ENCODE data around the gene DYNLRB1. TPM values are rescaled to one million over a fixed set of nuclear protein-coding genes. Genes with fewer than 3 reads are reported as not detected.

The DYNLRB1 gene
- total and polyA plus RNA-seq, 2 experiments from 2014 or later = 103 to 224 TPM

DNA sequence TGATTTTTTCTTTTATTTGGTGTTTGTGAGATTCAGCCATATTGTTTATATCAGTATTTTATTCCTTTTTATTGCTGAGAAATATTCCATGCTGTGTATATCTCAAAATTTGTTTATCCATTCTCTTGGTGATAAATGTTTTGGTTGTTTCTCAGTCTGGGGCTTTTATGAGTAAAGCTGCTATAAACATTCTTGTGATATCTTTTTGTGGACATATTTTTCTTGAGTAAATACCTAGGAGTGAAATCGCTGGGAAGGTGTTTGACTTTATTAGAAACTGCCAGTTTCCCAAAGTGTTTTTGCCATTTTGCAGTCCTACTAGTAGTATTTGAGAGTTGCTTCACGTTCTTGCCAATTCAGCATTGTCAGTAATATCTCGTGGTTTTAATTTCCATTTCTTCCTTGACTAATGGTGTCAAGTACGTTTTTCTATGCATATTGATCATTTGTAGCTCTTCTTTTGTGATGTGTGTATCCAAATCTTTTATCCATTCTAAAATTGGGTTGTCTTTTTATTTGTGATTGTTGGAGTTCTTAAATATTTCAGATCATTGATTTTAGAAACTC is 31.1 kb upstream of the DYNLRB1 start:
- no peak overlapping the region for H3K4me2 ChIP-seq
- H2AFZ ChIP-seq = no peak overlapping the region
- H3K4me1 ChIP-seq (ENCODE audit: insufficient read depth) = no peaks in the 10 kb centered on the region
- peaks cover 10% of the 10 kb centered on the region for H3K79me2 ChIP-seq
- no peaks in the 10 kb centered on the region for H3K9me2 ChIP-seq (replicated peaks; ENCODE audit: insufficient read depth)
- no peak for DNase-seq (ENCODE audit: low spot score)
- WGBS (ENCODE audit: low lambda C conversion rate, missing lambda C conversion rate) = 85% methylated on average over 4 of the region's 4 CpGs
- H3K36me3 ChIP-seq (replicated peaks; ENCODE audit: insufficient read depth, low read depth) = no peaks in the 10 kb centered on the region
- no peak overlapping the region for H3K27ac ChIP-seq
- no peak overlapping the region for H3K4me3 ChIP-seq
- TF ChIP-seq EZH2phosphoT487 (IDR thresholded peaks at IDR 0.05; ENCODE audit: low read depth, severe bottlenecking, unreplicated experiment) = no peak
- no peak for TF ChIP-seq EZH2 (IDR thresholded peaks at IDR 0.05; ENCODE audit: borderline replicate concordance)
- TF ChIP-seq, protein P1, sequence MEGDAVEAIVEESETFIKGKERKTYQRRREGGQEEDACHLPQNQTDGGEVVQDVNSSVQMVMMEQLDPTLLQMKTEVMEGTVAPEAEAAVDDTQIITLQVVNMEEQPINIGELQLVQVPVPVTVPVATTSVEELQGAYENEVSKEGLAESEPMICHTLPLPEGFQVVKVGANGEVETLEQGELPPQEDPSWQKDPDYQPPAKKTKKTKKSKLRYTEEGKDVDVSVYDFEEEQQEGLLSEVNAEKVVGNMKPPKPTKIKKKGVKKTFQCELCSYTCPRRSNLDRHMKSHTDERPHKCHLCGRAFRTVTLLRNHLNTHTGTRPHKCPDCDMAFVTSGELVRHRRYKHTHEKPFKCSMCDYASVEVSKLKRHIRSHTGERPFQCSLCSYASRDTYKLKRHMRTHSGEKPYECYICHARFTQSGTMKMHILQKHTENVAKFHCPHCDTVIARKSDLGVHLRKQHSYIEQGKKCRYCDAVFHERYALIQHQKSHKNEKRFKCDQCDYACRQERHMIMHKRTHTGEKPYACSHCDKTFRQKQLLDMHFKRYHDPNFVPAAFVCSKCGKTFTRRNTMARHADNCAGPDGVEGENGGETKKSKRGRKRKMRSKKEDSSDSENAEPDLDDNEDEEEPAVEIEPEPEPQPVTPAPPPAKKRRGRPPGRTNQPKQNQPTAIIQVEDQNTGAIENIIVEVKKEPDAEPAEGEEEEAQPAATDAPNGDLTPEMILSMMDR (IDR thresholded peaks at IDR 0.05; ENCODE audit: poor library complexity) = no peak
- H4K20me1 ChIP-seq (ENCODE audit: insufficient read depth, poor library complexity, severe bottlenecking) = peaks cover 5% of the 10 kb centered on the region
- no peaks in the 10 kb centered on the region for H3K9me3 ChIP-seq (ENCODE audit: low read depth)
- H3K27me3 ChIP-seq = no peaks in the 10 kb centered on the region

DNA sequence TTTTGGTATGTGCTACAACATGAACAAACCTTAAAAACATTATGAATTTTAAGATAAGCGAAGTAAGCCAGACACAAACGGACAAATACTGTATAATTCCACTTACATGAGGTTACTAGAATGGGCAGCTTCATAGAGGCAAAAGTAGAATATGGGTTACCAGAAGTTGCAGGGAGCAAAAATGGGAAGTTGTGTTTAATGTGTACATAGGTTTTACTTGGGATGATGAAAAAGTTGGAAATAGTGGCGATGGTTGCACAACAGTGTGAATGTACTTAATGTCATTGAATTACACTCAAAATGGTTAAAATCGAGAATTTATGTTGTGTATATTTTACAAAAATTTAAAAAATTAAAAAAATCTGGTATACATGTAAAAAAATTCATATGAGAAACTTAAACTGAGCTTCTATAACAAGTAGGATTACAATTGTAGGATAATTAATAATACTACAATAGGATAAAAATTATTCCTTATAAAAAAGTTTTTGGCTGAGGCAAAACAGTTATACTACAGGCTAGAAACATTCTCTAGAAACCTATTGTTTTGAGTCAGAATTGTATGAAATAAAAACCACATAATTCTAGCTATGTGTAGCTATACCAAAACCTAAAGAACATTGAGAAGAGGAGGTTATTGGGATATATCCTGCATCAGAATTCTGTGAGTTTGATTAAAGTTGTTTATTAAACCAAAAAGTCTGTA is 24.8 kb upstream of the DYNLRB1 start:
- no peaks in the 10 kb centered on the region for H3K36me3 ChIP-seq (replicated peaks; ENCODE audit: insufficient read depth, low read depth)
- H3K9me2 ChIP-seq (replicated peaks; ENCODE audit: insufficient read depth) = no peaks in the 10 kb centered on the region
- H3K79me2 ChIP-seq = peaks cover 24% of the 10 kb centered on the region

DNA sequence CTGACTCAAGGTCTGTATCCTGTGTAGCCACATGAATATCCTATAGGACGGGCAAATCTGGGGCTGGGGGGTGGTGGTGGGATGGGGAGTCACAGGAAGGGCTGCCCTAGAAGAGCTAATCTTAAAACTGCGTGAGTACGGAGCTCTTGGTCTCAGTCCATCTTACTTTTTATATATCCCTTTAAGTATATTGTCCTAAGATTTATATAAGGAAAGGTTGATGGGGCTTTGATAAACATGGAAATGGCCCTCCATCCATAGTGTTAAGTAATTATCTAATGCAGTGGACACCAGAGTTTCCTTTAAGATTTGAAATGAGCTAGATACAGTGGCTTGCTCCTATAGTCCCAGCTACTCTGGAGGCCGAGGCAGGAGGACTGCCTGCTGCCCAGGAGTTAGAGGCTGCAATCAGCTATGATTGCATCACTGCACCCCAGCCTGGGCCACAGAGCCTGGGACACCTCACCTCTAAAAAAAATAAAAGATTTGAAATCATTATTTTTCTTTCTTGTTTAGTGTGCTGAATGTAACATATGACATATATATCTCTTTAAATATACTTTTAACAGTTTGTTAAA is 24.2 kb upstream of the DYNLRB1 start:
- no peak overlapping the region for H2AFZ ChIP-seq
- TF ChIP-seq EZH2 (IDR thresholded peaks at IDR 0.05; ENCODE audit: borderline replicate concordance) = no peak
- TF ChIP-seq, protein P1 (IDR thresholded peaks at IDR 0.05; ENCODE audit: poor library complexity) = no peak
- no peak for TF ChIP-seq EZH2phosphoT487 (IDR thresholded peaks at IDR 0.05; ENCODE audit: low read depth, severe bottlenecking, unreplicated experiment)
- peaks cover 5% of the 10 kb centered on the region for H4K20me1 ChIP-seq (ENCODE audit: insufficient read depth, poor library complexity, severe bottlenecking)
- H3K4me3 ChIP-seq = no peak overlapping the region
- H3K9me3 ChIP-seq (ENCODE audit: low read depth) = no peaks in the 10 kb centered on the region
- H3K27ac ChIP-seq = no peak overlapping the region
- no peaks in the 10 kb centered on the region for H3K27me3 ChIP-seq
- H3K36me3 ChIP-seq (replicated peaks; ENCODE audit: insufficient read depth, low read depth) = no peaks in the 10 kb centered on the region
- no peak overlapping the region for H3K4me2 ChIP-seq
- H3K9me2 ChIP-seq (replicated peaks; ENCODE audit: insufficient read depth) = no peaks in the 10 kb centered on the region
- H3K79me2 ChIP-seq = peaks cover 28% of the 10 kb centered on the region
- 98% methylated on average over 4 of the region's 4 CpGs for WGBS (ENCODE audit: low lambda C conversion rate, missing lambda C conversion rate)
- no peak for DNase-seq (ENCODE audit: low spot score)
- no peaks in the 10 kb centered on the region for H3K4me1 ChIP-seq (ENCODE audit: insufficient read depth)

More for the DNA sequence above, 24.8 kb upstream of the DYNLRB1 start:
- Histone ChIP-seq H3K4me1 (ENCODE audit: insufficient read depth) (no peaks in the 10 kb centered on the region), H4K20me1 (ENCODE audit: insufficient read depth, poor library complexity, severe bottlenecking) (peaks cover 5% of the 10 kb centered on the region), H3K27me3 (no peaks in the 10 kb centered on the region), H3K9me3 (ENCODE audit: low read depth) (no peaks in the 10 kb centered on the region), H2AFZ (no peak overlapping the region), H3K4me2 (no peak overlapping the region), H3K4me3 (no peak overlapping the region), H3K27ac (no peak overlapping the region)
- 97% methylated on average over 4 of the region's 4 CpGs for WGBS (ENCODE audit: low lambda C conversion rate, missing lambda C conversion rate)
- DNase-seq (ENCODE audit: low spot score) = no peak
- TF ChIP-seq, protein P1 (IDR thresholded peaks at IDR 0.05; ENCODE audit: poor library complexity) = no peak
- TF ChIP-seq EZH2phosphoT487 (IDR thresholded peaks at IDR 0.05; ENCODE audit: low read depth, severe bottlenecking, unreplicated experiment) (no peak), EZH2 (IDR thresholded peaks at IDR 0.05; ENCODE audit: borderline replicate concordance) (no peak)

Data from hepatocyte (in vitro differentiated cells).